Suprapubic skin (tissue), 4 donors: ENCODE results near the gene CCT8L2. TPM values are rescaled to one million over a fixed set of nuclear protein-coding genes. Genes with fewer than 3 reads are reported as not detected.
"Not testable (repeated sequence)": the region's sequence is repeated elsewhere in the genome, so short reads cannot be mapped to it uniquely, and the experiment has no call there.

Source experiments
- DNase-seq, 2 donors: peaks; one replicate each; pipeline ENCODE4 v3.0.0-alpha.2; 2019; ENCODE audit warnings: low spot score in 2 of 2
- H3K27ac ChIP-seq: fragments of 200-600 bp; sonication (generic); one replicate; pipeline ENCODE4 v1.5.1; 2019
- H3K27me3 ChIP-seq: fragments of 200-600 bp; sonication (generic); one replicate; pipeline ENCODE4 v1.5.1; 2019
- H3K36me3 ChIP-seq: fragments of 200-600 bp; sonication (generic); one replicate; pipeline ENCODE4 v1.5.1; 2019
- H3K4me1 ChIP-seq: fragments of 200-600 bp; sonication (generic); one replicate; pipeline ENCODE4 v1.5.1; 2019
- H3K4me3 ChIP-seq: fragments of 200-600 bp; sonication (generic); one replicate; pipeline ENCODE4 v1.5.1; 2019; ENCODE audit warnings: mild to moderate bottlenecking
- H3K9me3 ChIP-seq: fragments of 200-600 bp; sonication (generic); one replicate; pipeline ENCODE4 v1.5.1; 2019
- CTCF ChIP-seq, 2 donors: fragments of 200-600 bp in 1 of 2; fragments of 450-650 bp in 1 of 2; sonication (generic) in 1 of 2; IDR thresholded peaks; one replicate each; pipeline ENCODE4 v1.5.1; 2016 to 2019; ENCODE audit warnings: antibody characterized with exemption in 2 of 2, mild to moderate bottlenecking in 1 of 2, moderate library complexity in 1 of 2
- EP300 ChIP-seq: sonication (generic); formaldehyde crosslinking; IDR thresholded peaks from one replicate; pipeline ENCODE4 v1.6.1; 2017; ENCODE audit warnings: antibody characterized with exemption
- POLR2A ChIP-seq, 2 donors: fragments of 450-650 bp; IDR thresholded peaks; one replicate each; pipeline ENCODE4 v1.6.1; 2017; ENCODE audit warnings: antibody characterized with exemption in 2 of 2, mild to moderate bottlenecking in 2 of 2, moderate library complexity in 2 of 2
- POLR2AphosphoS5 ChIP-seq, 3 donors: sonication (generic); formaldehyde crosslinking; IDR thresholded peaks; one replicate each; pipeline ENCODE4 v1.6.1; 2017; ENCODE audit warnings: antibody characterized with exemption in 3 of 3
- WGBS: methylation state at CpG from one replicate; pipeline ENCODE4 v1.1.5; 2018; 5-methylcytosine and 5-hydroxymethylcytosine counted together
- total RNA-seq, 4 donors: library from RNA; depleted of rRNA; stranded (reverse); fragments of >200 nt; gene quantifications; one replicate each; pipeline ENCODE4 v1.1.0, GENCODE V29; 2016

The CCT8L2 gene
- total RNA-seq, 4 donors from 2014 or later = not detected

GRCh38 chr22:16608931-16609330 lies 16.3 kb upstream of the CCT8L2 start:
- Histone ChIP-seq H3K9me3 (no peaks in the 10 kb centered on the region), H3K27ac (no peak overlapping the region), H3K36me3 (no peaks in the 10 kb centered on the region), H3K4me1 (peaks cover 16% of the 10 kb centered on the region), H3K4me3 (peak overlapping the region; percentile 46), H3K27me3 (peaks cover 37% of the 10 kb centered on the region)
- DNase-seq = no peak
- no peak for TF ChIP-seq CTCF (IDR thresholded peaks at IDR 0.05)
- TF ChIP-seq POLR2A (IDR thresholded peaks at IDR 0.05) = no peak
- TF ChIP-seq POLR2AphosphoS5 (IDR thresholded peaks at IDR 0.05) = no peak
- TF ChIP-seq EP300 = no peak
- 29% methylated on average over 12 of the region's 22 CpGs for WGBS

DNA sequence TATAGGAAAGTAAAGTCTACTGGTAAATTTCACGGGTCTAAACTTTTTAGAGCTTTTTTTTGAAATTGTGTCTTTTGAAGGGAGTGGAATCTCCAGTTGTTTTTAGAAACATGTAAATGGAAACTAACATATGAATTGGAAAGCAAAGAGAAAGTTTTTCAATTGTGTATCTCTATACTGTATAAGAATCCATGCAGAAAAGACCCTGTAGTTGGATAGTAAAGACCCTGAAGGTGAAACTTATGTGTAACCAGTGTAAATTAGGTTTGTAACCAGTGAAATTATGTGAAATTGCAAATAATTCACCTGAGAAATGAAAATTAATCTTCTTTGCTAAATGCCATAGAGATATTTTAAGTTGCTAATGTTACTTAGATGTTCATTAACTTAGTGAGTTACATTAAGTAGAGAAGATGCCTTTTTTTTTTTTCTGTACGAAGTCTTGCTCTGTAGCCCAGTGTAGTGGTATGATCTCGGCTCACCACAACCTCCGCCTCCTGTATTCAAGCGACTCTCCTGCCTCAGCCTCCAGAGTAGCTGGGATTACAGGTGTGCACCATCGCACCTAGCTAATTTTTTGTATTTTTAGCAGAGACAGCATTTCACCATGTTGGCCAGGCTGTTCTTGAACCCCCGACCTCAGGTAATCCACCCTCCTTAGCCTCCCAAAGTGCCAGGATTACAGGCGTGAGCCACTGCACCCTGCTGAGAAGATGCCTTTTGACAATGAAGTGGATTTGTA lies 11.8 kb upstream of the CCT8L2 start:
- whole genome bisulfite sequencing = 58% methylated on average over 8 of the region's 8 CpGs
- DNase-seq, H3K9me3 ChIP-seq, H3K4me3 ChIP-seq, H3K27ac ChIP-seq, H3K36me3 ChIP-seq: not testable (repeated sequence)
- Histone ChIP-seq H3K4me1 (peaks cover 12% of the 10 kb centered on the region), H3K27me3 (peaks cover 53% of the 10 kb centered on the region)

DNA sequence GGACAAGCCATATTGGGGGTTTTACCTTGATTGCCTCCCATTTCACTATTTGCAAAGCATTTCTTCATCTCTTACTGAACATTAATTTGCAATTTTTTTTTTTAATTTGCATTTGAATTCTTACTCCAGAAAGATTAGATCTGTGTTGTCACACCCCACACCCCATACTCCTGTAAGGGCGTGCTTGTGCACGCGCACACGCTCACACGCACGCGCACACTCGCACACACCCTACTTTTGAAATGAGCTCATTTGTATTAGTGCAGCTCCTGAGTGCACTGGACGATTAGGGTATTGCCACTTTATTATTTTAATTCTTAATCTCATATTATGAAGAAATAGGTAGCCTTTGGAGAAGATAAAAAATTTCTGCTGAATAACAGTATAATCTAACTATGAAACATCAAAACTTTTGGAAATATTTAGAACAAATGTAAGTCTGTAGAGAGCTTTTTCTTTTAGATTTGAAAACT lies 11.2 kb upstream of the CCT8L2 start:
- 23% methylated on average over 9 of the region's 9 CpGs for WGBS
- not testable (repeated sequence) for H3K27ac ChIP-seq, H3K4me1 ChIP-seq, H3K36me3 ChIP-seq, H3K9me3 ChIP-seq, DNase-seq
- peaks cover 47% of the 10 kb centered on the region for H3K27me3 ChIP-seq
- H3K4me3 ChIP-seq = peak overlapping the region; percentile 52

- peak overlapping the region; percentile 73 for H3K27ac ChIP-seq
- peaks cover 43% of the 10 kb centered on the region for H3K27me3 ChIP-seq
- 8% methylated on average over 6 of the region's 6 CpGs for WGBS
These were observed 10.8 kb upstream of the CCT8L2 start for GRCh38 chr22:16603448-16603768.

DNA sequence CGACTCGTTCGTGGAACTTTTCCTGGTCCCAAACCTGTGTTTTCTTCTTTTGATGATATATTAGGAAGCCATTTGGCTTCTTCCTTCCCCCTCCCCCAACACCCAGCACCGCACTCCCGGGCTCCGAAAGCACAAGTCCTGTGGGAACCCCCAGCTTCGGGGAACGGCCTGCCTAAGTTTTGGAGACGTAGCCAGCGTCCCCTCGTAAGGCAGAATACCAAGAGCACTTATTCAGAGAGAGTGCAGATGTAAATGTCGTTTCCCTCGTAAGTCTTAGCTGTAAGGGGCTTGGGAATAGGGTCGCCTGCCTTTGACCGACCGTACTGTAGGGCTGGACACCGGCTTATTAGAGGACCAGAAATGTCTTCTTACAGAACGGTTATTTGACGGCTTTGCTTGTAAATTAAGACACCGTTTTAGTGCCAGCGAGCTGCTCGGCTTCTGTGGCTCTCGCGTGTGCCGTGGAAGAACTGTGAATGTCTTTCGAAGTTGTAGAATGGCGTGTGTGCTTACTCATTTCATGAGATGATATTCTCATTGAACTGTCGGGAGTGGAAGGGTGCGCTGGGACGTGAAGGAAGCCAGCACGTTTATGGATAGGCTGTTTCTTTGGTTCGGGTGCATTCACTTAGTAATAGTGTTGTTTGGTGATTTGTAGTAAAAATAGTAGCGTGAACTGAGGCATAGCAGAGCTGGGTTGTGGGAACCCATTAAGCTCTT lies 10.3 kb upstream of the CCT8L2 start:
- not testable (repeated sequence) for DNase-seq

More at GRCh38 chr22:16603448-16603768, 10.8 kb upstream of the CCT8L2 start:
- Histone ChIP-seq H3K9me3 (no peaks in the 10 kb centered on the region), H3K4me1 (peaks cover 6% of the 10 kb centered on the region), H3K36me3 (no peaks in the 10 kb centered on the region), H3K4me3 (peak overlapping the region; percentile 52)
- TF ChIP-seq EP300 (no peak), CTCF (IDR thresholded peaks at IDR 0.05) (no peak), POLR2AphosphoS5 (IDR thresholded peaks at IDR 0.05) (no peak), POLR2A (IDR thresholded peaks at IDR 0.05) (no peak)
- DNase-seq = no peak

DNA sequence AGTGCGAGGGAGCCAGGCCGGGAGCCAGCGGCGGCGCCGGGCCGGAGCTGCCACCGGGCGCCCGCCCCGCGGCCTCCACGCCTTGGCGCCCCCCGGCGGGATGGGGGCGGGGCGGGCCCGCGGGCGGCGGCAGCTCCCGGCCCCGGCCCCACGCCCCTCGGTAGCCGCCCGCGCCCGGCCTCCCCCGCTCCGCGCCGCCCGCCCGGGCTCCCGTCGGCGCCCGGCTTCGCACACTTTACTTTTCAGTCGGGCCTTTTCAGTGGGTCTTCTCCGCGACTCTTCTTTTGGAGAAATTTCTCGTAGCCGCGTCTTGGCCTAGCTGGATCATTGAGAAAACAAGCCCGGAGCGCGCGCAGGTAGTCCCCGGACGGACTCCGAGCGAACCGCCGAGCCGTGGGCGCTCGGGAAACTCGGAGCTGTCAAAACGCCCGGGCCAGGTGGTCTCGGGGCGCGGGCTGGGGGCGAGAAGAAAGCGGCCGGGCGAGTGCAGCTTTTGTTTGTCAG lies 9.7 kb upstream of the CCT8L2 start:
- peak overlapping the region; percentile 52 for H3K4me3 ChIP-seq
- H3K36me3 ChIP-seq, H3K9me3 ChIP-seq, DNase-seq, H3K4me1 ChIP-seq: not testable (repeated sequence)
- H3K27me3 ChIP-seq = peaks cover 34% of the 10 kb centered on the region
- peak overlapping the region; percentile 87 for H3K27ac ChIP-seq
- WGBS = 8% methylated on average over 56 of the region's 70 CpGs

More for the DNA sequence above, 10.3 kb upstream of the CCT8L2 start:
- peak overlapping the region; percentile 52 for H3K4me3 ChIP-seq
- not testable (repeated sequence) for H3K4me1 ChIP-seq, H3K9me3 ChIP-seq, H3K36me3 ChIP-seq
- H3K27ac ChIP-seq = peak overlapping the region; percentile 73
- peaks cover 38% of the 10 kb centered on the region for H3K27me3 ChIP-seq
- WGBS = 3% methylated on average over 31 of the region's 33 CpGs

DNA sequence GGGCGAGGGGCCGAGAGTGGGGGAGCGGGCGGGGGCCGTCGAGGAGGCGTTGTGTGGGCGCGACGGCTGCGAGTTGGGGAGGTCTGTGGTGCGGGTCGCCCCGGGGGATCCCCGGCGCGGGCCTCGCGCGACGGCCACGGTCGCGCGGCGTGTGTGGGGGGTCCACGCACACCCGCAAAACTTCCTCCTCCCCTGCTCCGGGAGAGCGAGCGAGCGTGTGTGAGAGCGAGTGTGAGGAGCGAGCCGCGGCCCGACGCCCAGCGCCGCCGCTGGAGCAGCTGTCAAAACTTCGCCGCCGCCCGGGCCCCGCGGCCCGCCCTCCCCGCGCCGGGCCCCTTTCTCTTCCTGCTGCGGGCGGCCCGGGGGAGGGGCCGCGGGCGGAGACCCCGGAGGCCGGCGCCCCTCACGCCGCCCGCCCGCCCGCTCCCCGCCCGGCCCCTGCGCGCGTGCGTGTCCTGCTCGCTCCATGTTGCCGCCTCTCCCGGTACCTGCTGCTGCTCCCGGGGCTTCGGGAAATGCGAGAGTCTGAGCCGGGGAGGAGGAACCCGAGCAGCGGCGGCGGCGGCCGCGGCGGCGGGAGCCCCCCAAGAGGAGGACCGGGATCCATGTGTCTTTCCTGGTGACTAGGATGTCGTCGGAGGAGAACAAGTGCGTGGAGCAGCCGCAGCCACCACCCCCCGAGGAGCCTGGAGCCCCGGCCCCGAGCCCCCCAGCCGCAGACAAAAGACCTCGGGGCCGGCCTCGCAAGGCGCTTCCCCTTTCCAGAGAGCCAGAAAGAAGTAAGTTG lies 9.0 kb upstream of the CCT8L2 start:
- Histone ChIP-seq H3K27ac (peak overlapping the region; percentile 87), H3K4me1 (peaks cover 6% of the 10 kb centered on the region), H3K9me3 (no peaks in the 10 kb centered on the region), H3K27me3 (peaks cover 34% of the 10 kb centered on the region), H3K4me3 (peak overlapping the region; percentile 52), H3K36me3 (no peaks in the 10 kb centered on the region)
- DNase-seq = no peak
- TF ChIP-seq POLR2AphosphoS5 (IDR thresholded peaks at IDR 0.05) = no peak
- TF ChIP-seq POLR2A (IDR thresholded peaks at IDR 0.05) = no peak
- TF ChIP-seq EP300 = no peak
- no peak for TF ChIP-seq CTCF (IDR thresholded peaks at IDR 0.05)
- WGBS = 0% methylated on average over 5 of the region's 100 CpGs

- H3K9me3 ChIP-seq, H3K4me1 ChIP-seq, H3K36me3 ChIP-seq: not testable (repeated sequence)
- peak overlapping the region; percentile 52 for H3K4me3 ChIP-seq
- H3K27ac ChIP-seq = peak overlapping the region; percentile 87
- peak in 1 of 2 donors; percentile 79 for DNase-seq
- peaks cover 32% of the 10 kb centered on the region for H3K27me3 ChIP-seq
- WGBS = 9% methylated on average over 29 of the region's 71 CpGs
These were observed 8.2 kb upstream of the CCT8L2 start for GRCh38 chr22:16600644-16601436.

DNA sequence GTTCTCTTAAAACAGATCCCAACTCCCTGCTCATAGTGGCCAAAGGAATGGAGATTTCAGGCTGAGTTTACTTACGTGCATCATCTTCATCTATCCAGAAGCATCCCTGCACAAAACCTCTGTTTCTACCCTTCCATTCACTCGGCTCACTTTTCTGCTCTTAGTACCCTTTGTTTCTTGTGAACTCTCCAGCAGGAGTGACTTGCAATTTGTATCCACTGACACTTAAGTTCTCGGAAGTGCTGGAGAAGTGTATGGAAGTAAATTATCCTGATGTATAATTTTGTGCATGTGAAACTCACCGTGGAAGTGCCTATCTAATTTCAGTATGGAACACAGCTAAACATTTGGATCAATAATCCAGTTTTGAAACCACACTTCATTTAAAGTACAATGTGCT lies 7.0 kb upstream of the CCT8L2 start:
- peaks cover 30% of the 10 kb centered on the region for H3K27me3 ChIP-seq
- H3K27ac ChIP-seq, H3K4me1 ChIP-seq, H3K36me3 ChIP-seq, DNase-seq, H3K4me3 ChIP-seq, H3K9me3 ChIP-seq: not testable (repeated sequence)
- WGBS = 35% methylated on average over 4 of the region's 4 CpGs
